ENCODE measurements around the gene SKA1.
"Not testable (repeated sequence)": the region's sequence is repeated elsewhere in the genome, so short reads cannot be mapped to it uniquely, and the experiment has no call there.

SKA1 gene

DNA sequence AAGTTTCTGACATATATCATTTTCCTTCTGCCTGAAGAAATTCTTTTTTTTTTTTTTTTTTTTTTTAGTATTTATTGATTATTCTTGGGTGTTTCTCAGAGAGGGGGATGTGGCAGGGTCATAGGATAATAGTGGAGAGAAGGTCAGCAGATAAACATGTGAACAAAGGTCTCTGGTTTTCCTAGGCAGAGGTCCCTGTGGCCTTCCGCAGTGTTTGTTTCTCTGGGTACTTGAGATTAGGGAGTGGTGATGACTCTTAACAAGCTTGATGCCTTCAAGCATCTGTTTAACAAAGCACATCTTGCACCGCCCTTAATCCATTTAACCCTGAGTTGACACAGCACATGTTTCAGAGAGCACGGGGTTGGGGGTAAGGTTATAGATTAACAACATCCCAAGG, 42.0 kb downstream of the SKA1 start:
- H3K36me3 ChIP-seq (ENCODE audit: control insufficient read depth in 2 of 2, insufficient read depth in 1 of 2, low read length in 2 of 2); H3K4me3 ChIP-seq (ENCODE audit: low read depth, low read length); H3K27ac ChIP-seq (ENCODE audit: extremely low read depth, low read depth, low read length); POLR2A ChIA-PET; H3K4me1 ChIP-seq (ENCODE audit: control insufficient read depth, insufficient read depth, low read length); H3K9me3 ChIP-seq (ENCODE audit: control insufficient read depth, insufficient read depth, low read depth, low read length); CTCF ChIA-PET: not testable (repeated sequence)
- 0 out of 2 replicates have a peak, but pooled peaks have one; percentile 15 for TF ChIP-seq KLF1 (tag by site-specific recombination; IDR thresholded peaks at IDR 0.05)

DNA sequence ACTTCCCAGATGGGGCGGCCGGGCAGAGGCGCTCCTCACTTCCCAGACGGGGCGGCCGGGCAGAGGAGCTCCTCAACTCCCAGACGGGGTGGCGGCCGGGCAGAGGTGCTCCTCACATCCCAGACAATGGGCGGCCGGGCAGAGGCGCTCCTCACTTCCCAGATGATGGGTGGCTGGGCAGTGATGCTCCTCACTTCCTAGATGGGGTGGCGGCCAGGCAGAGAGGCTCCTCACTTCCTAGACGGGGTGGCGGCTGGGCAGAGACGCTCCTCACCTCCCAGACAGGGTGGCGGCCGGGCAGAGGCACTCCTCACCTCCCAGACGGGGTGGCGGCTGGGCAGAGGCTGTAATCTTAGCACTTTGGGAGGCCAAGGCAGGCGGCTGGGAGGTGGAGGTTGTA, 42.9 kb downstream of the SKA1 start:
- H3K4me3 ChIP-seq (ENCODE audit: low read depth, low read length); H3K9me3 ChIP-seq (ENCODE audit: control insufficient read depth, insufficient read depth, low read depth, low read length); H3K36me3 ChIP-seq (ENCODE audit: control insufficient read depth in 2 of 2, insufficient read depth in 1 of 2, low read length in 2 of 2); POLR2A ChIA-PET; H3K4me1 ChIP-seq (ENCODE audit: control insufficient read depth, insufficient read depth, low read length); H3K27ac ChIP-seq (ENCODE audit: extremely low read depth, low read depth, low read length): not testable (repeated sequence)
- CTCF ChIA-PET = interaction anchor here (0.7 kb wide), 1 partner anchor 11 kb away, joined by 4 read pairs; no protein-coding TSS in a partner anchor

DNA sequence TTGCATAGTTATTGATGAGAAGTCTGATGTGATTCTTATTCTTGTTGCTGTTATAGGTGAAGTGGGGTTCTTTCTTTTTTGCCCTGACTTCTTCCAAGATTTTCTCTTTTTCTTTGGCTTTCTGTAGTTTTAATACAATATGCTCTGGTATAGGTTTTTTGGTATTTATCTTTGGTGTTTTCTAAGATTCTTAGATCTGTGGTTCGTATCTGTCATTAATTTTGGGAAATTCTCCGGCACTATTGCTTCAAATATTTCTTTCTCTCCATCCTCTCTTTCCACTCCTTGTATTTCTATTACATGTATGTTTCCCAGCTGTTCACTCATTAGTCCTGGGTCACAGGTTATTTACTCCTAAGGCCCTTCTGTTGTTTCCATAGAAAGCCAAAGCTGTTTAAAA, 43.8 kb downstream of the SKA1 start:
- CTCF ChIA-PET = interaction anchor here (0.7 to 1.8 kb wide), 2 partner anchors 10 to 912 kb away, joined by 3 to 8 read pairs; no protein-coding TSS in a partner anchor

DNA sequence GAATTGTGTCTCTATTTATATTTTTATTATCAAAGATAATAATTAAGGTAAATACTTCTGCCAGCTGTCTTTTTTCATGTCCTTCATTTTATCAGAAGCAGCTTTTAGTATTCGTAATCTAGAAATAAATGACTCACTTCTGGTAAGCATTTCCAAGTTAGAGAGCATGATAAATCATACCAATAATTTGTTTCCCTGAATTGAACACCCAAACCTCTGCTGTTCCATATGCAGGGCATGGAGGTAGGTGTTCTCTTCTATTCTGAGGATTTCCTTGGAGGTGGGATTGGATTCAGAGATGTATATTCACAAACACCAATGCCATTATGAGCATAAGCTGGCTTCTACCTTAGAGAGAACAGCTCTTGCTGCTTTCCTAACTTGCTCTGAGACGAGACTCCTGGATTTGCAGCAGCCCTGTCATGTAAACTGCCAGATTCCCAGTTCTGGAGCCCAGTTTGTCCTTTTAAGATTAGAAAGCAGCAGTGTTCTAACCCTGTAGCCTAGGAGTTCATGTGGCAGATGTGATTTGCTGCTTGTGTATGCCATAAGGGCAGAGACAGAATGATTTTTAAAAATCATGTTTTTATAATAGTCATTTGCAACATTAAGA, 47.5 kb downstream of the SKA1 start:
- Histone ChIP-seq H3K27ac (ENCODE audit: extremely low read depth, low read depth, low read length) (no peak overlapping the region), H3K4me3 (ENCODE audit: low read depth, low read length) (no peak overlapping the region), H3K9me3 (ENCODE audit: control insufficient read depth, insufficient read depth, low read depth, low read length) (no peaks in the 10 kb centered on the region), H3K4me1 (ENCODE audit: control insufficient read depth, insufficient read depth, low read length) (no peaks in the 10 kb centered on the region), H3K36me3 (ENCODE audit: control insufficient read depth in 2 of 2, insufficient read depth in 1 of 2, low read length in 2 of 2) (no peaks in the 10 kb centered on the region)
- CTCF ChIA-PET = interaction anchor here (1.1 kb wide), 1 partner anchor 9 kb away, joined by 3 read pairs; no protein-coding TSS in a partner anchor
- no peak for TF ChIP-seq KLF7 (tag by site-specific recombination; IDR thresholded peaks at IDR 0.05; ENCODE audit: borderline replicate concordance)
- no peak for TF ChIP-seq HOXC10 (CRISPR knock-in tag; IDR thresholded peaks at IDR 0.05)
- TF ChIP-seq, protein P1, sequence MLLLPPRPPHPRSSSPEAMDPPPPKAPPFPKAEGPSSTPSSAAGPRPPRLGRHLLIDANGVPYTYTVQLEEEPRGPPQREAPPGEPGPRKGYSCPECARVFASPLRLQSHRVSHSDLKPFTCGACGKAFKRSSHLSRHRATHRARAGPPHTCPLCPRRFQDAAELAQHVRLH (tag by site-specific recombination; IDR thresholded peaks at IDR 0.05) = no peak
- no peak for TF ChIP-seq GLI2 (tag by site-specific recombination; IDR thresholded peaks at IDR 0.05; ENCODE audit: borderline replicate concordance, low read depth)
- TF ChIP-seq, protein P2, sequence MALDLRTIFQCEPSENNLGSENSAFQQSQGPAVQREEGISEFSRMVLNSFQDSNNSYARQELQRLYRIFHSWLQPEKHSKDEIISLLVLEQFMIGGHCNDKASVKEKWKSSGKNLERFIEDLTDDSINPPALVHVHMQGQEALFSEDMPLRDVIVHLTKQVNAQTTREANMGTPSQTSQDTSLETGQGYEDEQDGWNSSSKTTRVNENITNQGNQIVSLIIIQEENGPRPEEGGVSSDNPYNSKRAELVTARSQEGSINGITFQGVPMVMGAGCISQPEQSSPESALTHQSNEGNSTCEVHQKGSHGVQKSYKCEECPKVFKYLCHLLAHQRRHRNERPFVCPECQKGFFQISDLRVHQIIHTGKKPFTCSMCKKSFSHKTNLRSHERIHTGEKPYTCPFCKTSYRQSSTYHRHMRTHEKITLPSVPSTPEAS (tag by site-specific recombination; IDR thresholded peaks at IDR 0.05) = no peak
- POLR2A ChIA-PET = no interaction called here

More for the DNA sequence above, 43.8 kb downstream of the SKA1 start:
- POLR2A ChIA-PET = no interaction called here
- no peak overlapping the region for H3K4me3 ChIP-seq (ENCODE audit: low read depth, low read length)
- no peak for TF ChIP-seq ZNF623 (tag by site-specific recombination; IDR thresholded peaks at IDR 0.05)
- TF ChIP-seq ZNF558 (tag by site-specific recombination; IDR thresholded peaks at IDR 0.05) = peak; percentile 92
- H3K27ac ChIP-seq (ENCODE audit: extremely low read depth, low read depth, low read length) = no peak overlapping the region
- H3K36me3 ChIP-seq (ENCODE audit: control insufficient read depth in 2 of 2, insufficient read depth in 1 of 2, low read length in 2 of 2) = no peaks in the 10 kb centered on the region
- H3K4me1 ChIP-seq (ENCODE audit: control insufficient read depth, insufficient read depth, low read length) = no peaks in the 10 kb centered on the region
- H3K9me3 ChIP-seq (ENCODE audit: control insufficient read depth, insufficient read depth, low read depth, low read length) = no peaks in the 10 kb centered on the region

DNA sequence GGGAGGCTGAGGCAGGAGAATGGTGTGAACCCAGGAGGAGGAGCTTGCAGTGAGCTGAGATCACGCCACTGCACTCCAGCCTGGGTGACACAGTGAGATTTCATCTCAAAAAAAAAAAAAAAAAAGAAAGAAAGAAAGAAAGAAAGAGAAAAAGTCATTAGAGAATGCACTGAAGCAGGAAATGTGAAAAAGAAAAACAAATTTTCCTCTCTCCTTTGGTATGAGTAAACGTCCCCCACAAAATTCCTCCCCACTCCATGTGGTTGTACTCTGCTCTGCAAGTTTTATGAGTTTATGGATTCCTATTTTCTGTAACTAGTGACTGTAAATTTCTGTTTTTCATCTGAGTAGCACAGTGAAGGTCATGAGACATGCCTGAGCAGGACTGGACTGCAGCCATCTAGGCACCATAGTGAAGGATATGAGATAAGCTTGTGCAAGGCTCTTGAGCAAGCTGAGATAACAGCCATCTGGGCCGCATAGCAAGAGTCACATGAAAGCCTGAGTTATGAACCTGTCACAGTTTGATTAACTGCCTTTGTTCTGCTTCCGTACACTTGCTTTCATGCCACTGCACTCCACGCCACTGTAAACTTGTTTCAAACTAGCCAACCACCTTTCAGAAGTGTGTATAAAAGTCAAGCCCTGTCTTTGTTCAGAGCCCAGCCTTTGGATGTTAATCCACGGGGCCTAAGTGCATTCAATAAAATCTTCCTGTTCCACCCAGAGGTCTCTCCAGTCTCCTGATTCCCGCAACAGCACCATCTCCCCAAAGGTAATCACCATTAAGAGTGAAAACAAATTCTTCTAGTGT, 50.2 kb downstream of the SKA1 start:
- ChIA-PET POLR2A (no interaction called here), CTCF (no interaction called here)
- H3K27ac ChIP-seq (ENCODE audit: extremely low read depth, low read depth, low read length) = no peak overlapping the region
- H3K9me3 ChIP-seq (ENCODE audit: control insufficient read depth, insufficient read depth, low read depth, low read length) = no peaks in the 10 kb centered on the region
- no peaks in the 10 kb centered on the region for H3K36me3 ChIP-seq (ENCODE audit: control insufficient read depth in 2 of 2, insufficient read depth in 1 of 2, low read length in 2 of 2)
- no peak overlapping the region for H3K4me3 ChIP-seq (ENCODE audit: low read depth, low read length)
- no peaks in the 10 kb centered on the region for H3K4me1 ChIP-seq (ENCODE audit: control insufficient read depth, insufficient read depth, low read length)
- TF ChIP-seq ZNF626 (tag by site-specific recombination; IDR thresholded peaks at IDR 0.05) = peak; percentile 54; the same call in 1 of the 2 replicates
- TF ChIP-seq ZNF776 (tag by site-specific recombination; IDR thresholded peaks at IDR 0.05; ENCODE audit: borderline replicate concordance) = no peak
- no peak for TF ChIP-seq ZNF391 (tag by site-specific recombination; IDR thresholded peaks at IDR 0.05; ENCODE audit: borderline replicate concordance, low read depth)
- 0 out of 2 replicates have a peak, but pooled peaks have one; percentile 21 for TF ChIP-seq ZXDB (tag by site-specific recombination; IDR thresholded peaks at IDR 0.05)
- peak; percentile 98; the same call in 1 of the 2 replicates for TF ChIP-seq TRIM28 (IDR thresholded peaks at IDR 0.05; ENCODE audit: borderline replicate concordance, low read length)
- TF ChIP-seq, protein P3, sequence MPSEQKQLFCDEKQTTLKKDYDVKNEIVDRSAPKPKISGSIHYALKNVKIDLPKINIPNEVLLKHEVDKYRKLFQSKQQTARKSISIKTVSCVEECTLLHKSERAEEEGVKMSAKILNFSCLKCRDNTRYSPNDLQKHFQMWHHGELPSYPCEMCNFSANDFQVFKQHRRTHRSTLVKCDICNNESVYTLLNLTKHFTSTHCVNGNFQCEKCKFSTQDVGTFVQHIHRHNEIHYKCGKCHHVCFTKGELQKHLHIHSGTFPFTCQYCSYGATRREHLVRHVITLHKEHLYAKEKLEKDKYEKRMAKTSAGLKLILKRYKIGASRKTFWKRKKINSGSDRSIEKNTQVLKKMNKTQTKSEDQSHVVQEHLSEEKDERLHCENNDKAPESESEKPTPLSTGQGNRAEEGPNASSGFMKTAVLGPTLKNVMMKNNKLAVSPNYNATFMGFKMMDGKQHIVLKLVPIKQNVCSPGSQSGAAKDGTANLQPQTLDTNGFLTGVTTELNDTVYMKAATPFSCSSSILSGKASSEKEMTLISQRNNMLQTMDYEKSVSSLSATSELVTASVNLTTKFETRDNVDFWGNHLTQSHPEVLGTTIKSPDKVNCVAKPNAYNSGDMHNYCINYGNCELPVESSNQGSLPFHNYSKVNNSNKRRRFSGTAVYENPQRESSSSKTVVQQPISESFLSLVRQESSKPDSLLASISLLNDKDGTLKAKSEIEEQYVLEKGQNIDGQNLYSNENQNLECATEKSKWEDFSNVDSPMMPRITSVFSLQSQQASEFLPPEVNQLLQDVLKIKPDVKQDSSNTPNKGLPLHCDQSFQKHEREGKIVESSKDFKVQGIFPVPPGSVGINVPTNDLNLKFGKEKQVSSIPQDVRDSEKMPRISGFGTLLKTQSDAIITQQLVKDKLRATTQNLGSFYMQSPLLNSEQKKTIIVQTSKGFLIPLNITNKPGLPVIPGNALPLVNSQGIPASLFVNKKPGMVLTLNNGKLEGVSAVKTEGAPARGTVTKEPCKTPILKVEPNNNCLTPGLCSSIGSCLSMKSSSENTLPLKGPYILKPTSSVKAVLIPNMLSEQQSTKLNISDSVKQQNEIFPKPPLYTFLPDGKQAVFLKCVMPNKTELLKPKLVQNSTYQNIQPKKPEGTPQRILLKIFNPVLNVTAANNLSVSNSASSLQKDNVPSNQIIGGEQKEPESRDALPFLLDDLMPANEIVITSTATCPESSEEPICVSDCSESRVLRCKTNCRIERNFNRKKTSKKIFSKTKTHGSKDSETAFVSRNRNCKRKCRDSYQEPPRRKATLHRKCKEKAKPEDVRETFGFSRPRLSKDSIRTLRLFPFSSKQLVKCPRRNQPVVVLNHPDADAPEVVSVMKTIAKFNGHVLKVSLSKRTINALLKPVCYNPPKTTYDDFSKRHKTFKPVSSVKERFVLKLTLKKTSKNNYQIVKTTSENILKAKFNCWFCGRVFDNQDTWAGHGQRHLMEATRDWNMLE (tag by site-specific recombination; conservative IDR thresholded peaks at IDR 0.05; ENCODE audit: low read depth) = 0 out of 2 replicates have a peak, but pooled peaks have one; percentile 22

Measured in HEK293 (cell line).